Measurements from ENCODE around the gene SPNS3. TPM values are rescaled to one million over a fixed set of nuclear protein-coding genes. Genes with fewer than 3 reads are reported as not detected.

The SPNS3 gene
- total RNA-seq, 8 experiments from 2014 or later: 0.05 to 0.66 (median 0.49) TPM; not detected in 4

DNA sequence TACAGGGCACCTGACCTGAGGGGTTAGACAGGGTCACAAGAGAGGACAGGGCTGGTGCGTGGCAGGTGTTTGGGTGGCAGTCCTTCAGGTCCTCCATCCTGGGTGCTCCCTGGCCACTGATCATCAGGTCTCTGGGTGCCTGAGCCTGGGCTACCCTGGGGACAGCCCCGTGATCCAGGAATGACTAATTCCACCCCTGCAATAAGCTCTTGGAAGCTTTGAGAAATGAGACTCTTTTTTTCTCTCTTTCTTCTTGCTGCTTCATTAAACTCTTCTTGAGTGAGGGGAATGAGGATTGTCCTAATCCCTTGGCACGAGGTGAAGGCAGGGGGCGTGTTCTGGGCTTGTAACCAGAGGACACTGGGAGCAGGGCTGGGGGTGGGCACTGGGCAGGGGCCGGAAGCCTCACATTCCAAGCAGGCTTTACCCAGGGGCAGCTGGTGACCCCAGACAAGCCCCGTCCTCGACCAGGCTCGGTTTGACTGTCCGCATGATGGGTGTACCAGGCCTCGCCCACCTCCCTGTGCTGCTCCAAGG is 43.6 kb downstream of the SPNS3 start:
- Histone ChIP-seq H3K4me1 (replicated peaks in 1 of 2) (peaks cover 16 to 25% of the 10 kb centered on the region in 2 donors), H3K4me3 (no peak overlapping the region), H3K27ac (no peak overlapping the region)
- 36 to 83% (median 50%) methylated on average over 1 to 4 of the region's 10 CpGs; no CpG with 5 or more reads in 7 of the 10 experiments for WGBS, 10 experiments
- in situ Hi-C loops (cut with MboI; ENCODE audit: low pct_unique_long_range_greater_than_20kb in 2 of 9, low sequenced_read_pairs in 9 of 9, unreplicated experiment in 9 of 9): no loop called here
- ATAC-seq (replicated peaks in 6 of 8): peak in 2 of 8 experiments; percentile 15 to 25

DNA sequence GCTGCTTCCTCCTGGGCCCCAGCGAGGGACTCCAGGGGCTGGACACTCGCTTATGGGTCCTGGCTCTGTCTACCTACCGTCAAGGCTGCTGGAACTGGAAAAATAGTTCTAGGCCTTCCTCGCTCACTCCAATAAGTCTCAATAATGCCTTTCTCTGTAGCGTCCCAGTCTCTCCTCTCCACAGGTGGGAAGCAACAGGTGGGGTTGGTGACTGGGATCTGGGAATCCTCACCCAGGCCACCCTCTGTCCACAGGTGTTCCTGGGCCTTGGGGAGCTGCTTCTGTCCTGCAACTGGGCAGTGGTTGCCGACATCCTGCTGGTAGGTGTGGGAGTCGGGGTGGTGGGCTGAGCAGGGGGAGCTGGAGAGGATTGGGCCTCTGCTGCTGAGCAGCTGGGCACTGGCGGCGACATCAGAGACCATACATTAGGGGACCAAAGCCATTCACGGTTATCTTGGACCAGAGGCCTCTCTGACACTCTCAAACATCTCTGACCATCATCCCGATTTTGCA is 44.6 kb downstream of the SPNS3 start:
- Histone ChIP-seq H3K4me1 (replicated peaks in 1 of 2) (peaks cover 16 to 25% of the 10 kb centered on the region in 2 donors), H3K4me3 (no peak overlapping the region), H3K27ac (no peak overlapping the region)
- in situ Hi-C loops (cut with MboI; ENCODE audit: low pct_unique_long_range_greater_than_20kb in 2 of 9, low sequenced_read_pairs in 9 of 9, unreplicated experiment in 9 of 9): no loop called here
- 70 to 100% (median 73%) methylated on average over 1 to 3 of the region's 11 CpGs; no CpG with 5 or more reads in 5 of the 10 experiments for WGBS, 10 experiments
- no peak for ATAC-seq (replicated peaks in 6 of 8)

DNA sequence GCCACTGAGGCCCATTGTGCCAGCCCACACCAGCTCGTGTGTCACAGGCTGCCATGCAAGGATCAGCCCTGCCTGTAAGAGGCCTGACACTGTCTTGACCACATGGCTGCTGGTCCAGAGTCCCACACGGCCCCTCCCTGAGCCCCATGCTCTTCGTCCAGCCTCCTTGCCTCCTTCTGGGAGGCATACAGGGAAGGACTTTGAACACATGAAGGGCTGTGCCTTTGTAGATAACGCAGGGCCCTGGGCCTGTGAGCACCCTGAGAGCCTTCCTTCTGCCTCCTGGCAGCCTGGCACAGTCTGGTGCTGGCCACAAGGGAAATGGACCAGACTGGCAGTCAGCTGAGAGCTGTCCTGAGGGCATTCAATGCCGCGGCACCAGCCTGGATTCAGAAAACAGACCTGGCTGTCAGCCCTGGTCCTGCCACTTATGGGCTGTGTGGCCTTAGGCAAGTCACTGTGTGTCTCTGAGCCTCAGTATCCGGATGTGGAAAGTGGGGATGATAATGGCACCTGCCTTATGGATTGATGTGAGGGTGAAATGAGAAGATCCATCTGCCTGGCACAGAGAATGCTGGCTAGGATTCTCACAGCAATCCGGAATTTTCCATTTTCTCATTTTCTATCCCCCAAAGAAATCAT is 45.7 kb downstream of the SPNS3 start:
- WGBS, 10 experiments: 79 to 100% (median 80%) methylated on average over 1 to 2 of the region's 8 CpGs; no CpG with 5 or more reads in 7 of the 10 experiments
- in situ Hi-C loops (cut with MboI; ENCODE audit: low pct_unique_long_range_greater_than_20kb in 2 of 9, low sequenced_read_pairs in 9 of 9, unreplicated experiment in 9 of 9): no loop called here
- Histone ChIP-seq H3K27ac (no peak overlapping the region), H3K4me1 (replicated peaks in 1 of 2) (peaks cover 16 to 25% of the 10 kb centered on the region in 2 donors), H3K4me3 (no peak overlapping the region)
- ATAC-seq (replicated peaks in 6 of 8): no peak

DNA sequence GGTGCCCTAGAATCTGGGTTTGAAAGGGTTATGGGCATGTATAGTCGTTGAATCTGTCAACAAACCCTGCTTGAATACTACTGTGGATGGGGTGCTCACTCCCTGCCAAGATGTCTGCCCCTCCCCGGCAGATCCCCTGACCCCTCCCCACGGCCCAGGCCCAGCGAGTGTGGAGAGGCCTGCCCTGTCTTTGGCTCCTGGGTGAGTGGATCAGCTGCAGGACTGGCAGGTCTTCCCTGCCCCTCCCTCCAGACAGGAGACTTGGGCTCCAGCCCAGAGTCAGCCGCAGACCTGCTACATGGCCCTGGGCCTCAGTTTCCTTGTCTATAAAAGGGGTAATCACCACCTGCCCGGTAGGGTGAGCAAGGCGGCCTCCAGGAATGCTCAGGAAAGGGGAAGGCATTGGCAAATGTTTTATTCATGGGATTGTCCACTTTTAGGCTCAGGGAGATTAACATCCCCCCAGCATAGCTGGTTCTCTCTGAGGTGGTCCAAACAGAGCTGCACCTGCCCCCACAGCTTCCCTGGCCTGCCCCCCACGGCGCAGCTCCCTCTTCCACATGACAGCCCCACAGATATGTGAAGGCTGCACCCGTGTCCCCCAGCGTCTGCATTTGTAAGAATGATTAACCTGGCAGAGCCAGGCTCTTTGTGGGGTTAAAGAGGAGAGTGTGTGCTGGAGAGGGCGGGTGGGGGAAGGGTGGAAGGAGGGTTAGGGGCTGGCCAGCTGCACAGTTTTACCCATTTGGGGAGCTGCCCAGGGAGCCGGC is 46.4 kb downstream of the SPNS3 start:
- H3K4me3 ChIP-seq: no peak overlapping the region

DNA sequence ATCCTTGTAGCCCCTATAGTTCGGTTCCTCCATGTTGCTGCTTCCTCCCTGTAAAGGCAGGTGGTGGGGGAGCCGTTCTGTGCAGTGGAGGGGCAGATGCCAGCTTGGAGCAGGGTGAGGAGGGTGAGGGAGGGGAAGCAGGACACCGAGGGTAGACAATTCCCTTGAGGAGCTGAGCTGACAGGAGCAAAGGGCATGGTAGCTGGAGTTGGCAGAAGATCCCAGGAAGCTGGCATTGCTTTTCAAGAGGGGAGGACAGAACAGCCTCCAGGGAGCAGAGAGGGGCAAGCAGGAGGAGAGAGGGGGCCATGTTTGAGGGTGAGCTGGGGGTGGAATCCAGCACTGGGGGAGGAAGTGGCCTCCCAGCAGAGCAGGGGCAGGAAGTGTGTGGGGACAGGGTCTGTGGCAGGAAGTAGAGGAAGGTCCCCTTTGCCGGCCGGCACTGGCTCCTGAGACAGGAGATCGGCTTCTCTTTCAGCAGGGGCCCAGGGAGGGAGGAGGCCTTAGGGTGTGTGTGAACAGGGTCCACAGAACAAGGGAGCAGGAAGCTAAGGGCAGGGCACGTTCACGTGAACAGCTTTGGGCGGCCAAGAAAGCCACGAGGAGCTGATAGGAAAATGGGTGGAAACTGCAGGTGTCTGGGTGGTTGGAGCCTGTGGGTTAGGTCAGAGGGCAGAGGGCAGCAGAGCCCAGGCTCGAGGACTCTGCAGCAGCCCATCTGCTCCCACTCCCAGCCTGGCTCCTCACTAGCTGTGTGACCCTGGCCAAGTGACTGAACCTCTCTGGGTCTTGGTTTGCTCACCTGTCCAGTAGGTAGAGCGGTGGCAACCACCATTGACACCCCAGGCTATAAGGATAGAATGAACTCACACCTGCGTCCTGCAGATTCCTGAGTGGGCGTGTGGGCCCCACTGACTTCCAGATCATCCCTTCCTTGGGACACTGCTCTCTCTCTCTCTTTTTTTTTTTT is 47.5 kb downstream of the SPNS3 start:
- Histone ChIP-seq H3K4me3 (no peak overlapping the region), H3K27ac (no peak overlapping the region), H3K4me1 (replicated peaks in 1 of 2) (peaks cover 12 to 15% of the 10 kb centered on the region in 2 donors)
- peak in 3 of 8 experiments; percentile 7 to 20 (median 10) for ATAC-seq (replicated peaks in 6 of 8)
- in situ Hi-C loops (cut with MboI; ENCODE audit: low pct_unique_long_range_greater_than_20kb in 2 of 9, low sequenced_read_pairs in 9 of 9, unreplicated experiment in 9 of 9): no loop called here
- 0 to 40% (median 14%) methylated on average over 1 to 3 of the region's 14 CpGs; no CpG with 5 or more reads in 2 of the 10 experiments for WGBS, 10 experiments

More for the DNA sequence above, 46.4 kb downstream of the SPNS3 start:
- Histone ChIP-seq H3K27ac (no peak overlapping the region), H3K4me1 (replicated peaks in 1 of 2) (peaks cover 16 to 22% of the 10 kb centered on the region in 2 donors)
- peak in 2 of 8 experiments; percentile 15 to 21 for ATAC-seq (replicated peaks in 6 of 8)
- 0 to 75% (median 31%) methylated on average over 1 to 7 of the region's 13 CpGs; no CpG with 5 or more reads in 6 of the 10 experiments for WGBS, 10 experiments
- in situ Hi-C loops (cut with MboI; ENCODE audit: low pct_unique_long_range_greater_than_20kb in 2 of 9, low sequenced_read_pairs in 9 of 9, unreplicated experiment in 9 of 9): no loop called here

DNA sequence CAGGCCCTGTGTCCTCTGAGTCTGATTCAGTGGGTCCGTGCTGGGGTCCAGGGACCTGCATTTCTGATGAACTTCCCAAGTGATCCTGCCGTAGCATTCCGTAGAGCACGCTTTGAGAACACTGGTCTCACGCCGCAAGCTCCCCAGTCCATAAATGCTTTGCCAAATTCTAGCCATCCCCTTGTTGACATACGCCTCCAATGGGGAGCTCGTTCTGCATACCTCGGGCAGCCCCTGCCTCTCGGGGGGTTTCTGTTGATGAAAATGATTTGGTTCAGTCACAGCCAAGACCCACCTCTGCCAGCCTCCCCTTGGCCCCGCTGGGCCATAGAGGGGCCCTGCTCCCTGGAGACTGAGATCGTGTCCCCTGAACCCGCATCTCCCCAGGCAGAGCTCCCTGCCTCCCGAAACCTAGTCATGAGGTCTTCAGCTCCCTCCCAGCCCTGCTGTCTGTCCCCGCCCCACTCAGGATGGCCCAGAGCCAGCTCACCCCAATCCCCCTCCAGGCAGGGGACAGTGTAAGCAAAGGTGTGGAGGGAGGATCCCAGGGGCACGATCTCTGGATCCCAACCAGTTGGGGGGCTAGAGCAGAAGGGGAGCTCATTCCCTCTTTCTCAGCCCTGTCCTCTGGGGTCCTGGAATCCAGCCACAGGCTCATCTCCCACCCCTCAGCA is 48.7 kb downstream of the SPNS3 start:
- H3K4me1 ChIP-seq (replicated peaks in 1 of 2): peaks cover 12 to 19% of the 10 kb centered on the region in 2 donors
- H3K27ac ChIP-seq: no peak overlapping the region
- in situ Hi-C loops (cut with MboI; ENCODE audit: low pct_unique_long_range_greater_than_20kb in 2 of 9, low sequenced_read_pairs in 9 of 9, unreplicated experiment in 9 of 9): no loop called here
- no peak overlapping the region for H3K4me3 ChIP-seq
- no peak for ATAC-seq (replicated peaks in 6 of 8)
- 54 to 96% (median 72%) methylated on average over 1 to 10 of the region's 16 CpGs; no CpG with 5 or more reads in 6 of the 10 experiments for WGBS, 10 experiments

DNA sequence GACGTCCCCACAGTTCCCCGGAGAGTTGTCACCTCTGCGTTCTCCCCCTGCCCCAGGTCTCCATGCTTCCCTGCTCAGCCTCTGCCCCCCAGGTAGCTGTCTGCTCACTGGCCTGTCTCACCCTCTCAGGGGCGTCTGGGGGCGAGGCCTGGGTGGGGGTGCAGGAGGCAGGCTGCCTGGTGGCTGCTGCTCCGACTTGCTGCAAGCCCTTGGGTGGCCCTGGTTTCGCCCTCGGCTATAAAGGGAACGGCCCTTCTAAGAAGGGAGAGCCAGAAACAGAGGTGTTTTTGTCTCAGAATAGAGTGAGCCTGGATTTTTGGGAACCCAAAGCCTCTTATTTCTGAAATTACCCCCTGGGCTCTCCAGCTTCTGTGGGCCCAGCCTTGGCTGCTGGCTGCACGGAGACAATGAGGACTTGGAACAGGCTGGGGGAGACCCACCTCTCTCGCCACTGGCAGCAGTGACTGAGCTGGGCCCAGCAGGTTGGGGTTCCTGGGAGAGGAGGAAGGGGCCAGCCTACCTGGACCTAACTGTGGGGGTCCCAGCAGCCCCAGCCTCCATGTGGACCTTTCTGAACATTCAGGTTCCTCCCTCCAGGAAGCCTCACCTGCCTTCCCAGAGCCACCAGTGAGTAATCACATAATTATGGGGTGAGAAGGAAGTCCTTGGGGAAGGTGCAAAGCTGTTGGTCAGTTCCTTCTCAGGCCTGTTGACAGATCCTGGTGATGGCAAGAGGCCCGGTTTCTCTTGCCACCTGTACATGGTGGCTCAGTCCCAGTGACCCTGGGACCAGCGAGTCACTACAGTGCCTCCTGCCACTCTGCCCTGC is 49.5 kb downstream of the SPNS3 start:
- in situ Hi-C loops (cut with MboI; ENCODE audit: low pct_unique_long_range_greater_than_20kb in 2 of 9, low sequenced_read_pairs in 9 of 9, unreplicated experiment in 9 of 9): no loop called here
- no peak overlapping the region for H3K4me3 ChIP-seq
- no peak for ATAC-seq (replicated peaks in 6 of 8)
- peaks cover 12 to 21% of the 10 kb centered on the region in 2 donors for H3K4me1 ChIP-seq (replicated peaks in 1 of 2)
- 33 to 76% methylated on average over 1 to 2 of the region's 13 CpGs; no CpG with 5 or more reads in 8 of the 10 experiments for WGBS, 10 experiments
- no peak overlapping the region for H3K27ac ChIP-seq

DNA sequence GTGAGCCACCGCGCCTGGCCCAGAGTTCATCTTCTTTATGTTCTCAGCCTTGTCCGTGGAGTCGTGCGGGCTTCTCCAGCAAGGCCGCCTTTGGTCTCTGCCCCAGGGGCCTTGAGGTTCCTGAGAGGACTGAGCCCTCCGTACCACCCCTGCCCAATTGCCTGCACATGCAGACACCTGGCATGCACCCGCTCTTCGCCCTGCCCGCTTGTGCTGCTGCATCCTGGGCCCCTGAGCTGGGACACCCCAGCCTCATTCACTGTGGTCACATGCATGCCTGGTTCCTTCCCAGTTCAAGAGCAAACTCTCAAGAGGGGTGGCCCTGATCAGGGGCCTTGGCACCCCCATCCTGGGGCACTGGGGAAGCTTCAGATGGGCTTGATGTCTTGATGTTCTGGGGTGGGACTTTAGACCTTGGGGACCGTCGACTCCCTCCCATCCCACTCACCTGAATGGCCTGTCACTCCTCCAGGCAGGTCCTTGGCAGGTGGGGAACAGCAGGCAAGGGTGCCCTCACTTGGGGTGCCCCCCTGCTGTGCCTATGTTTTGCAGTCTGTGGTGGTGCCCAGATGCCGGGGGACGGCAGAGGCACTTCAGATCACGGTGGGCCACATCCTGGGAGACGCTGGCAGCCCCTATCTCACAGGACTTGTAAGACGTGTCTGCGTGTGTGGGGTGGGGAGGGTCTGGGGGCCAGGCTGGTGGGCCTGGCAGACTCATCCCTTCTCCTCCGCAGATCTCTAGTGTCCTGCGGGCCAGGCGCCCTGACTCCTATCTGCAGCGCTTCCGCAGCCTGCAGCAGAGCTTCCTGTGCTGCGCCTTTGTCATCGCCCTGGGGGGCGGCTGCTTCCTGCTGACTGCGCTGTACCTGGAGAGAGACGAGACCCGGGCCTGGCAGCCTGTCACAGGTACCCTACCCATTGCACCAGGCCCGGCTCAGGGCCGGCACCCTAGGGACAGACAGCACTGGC is 52.2 kb downstream of the SPNS3 start:
- no peak overlapping the region for H3K4me3 ChIP-seq
- no peak overlapping the region for H3K27ac ChIP-seq
- no peak for ATAC-seq (replicated peaks in 6 of 8)
- 0 to 100% (median 87%) methylated on average over 1 to 8 of the region's 31 CpGs; no CpG with 5 or more reads in 5 of the 10 experiments for WGBS, 10 experiments
- in situ Hi-C loops (cut with MboI; ENCODE audit: low pct_unique_long_range_greater_than_20kb in 2 of 9, low sequenced_read_pairs in 9 of 9, unreplicated experiment in 9 of 9): no loop called here
- H3K4me1 ChIP-seq (replicated peaks in 1 of 2): peaks cover 2 to 11% of the 10 kb centered on the region in 2 donors

DNA sequence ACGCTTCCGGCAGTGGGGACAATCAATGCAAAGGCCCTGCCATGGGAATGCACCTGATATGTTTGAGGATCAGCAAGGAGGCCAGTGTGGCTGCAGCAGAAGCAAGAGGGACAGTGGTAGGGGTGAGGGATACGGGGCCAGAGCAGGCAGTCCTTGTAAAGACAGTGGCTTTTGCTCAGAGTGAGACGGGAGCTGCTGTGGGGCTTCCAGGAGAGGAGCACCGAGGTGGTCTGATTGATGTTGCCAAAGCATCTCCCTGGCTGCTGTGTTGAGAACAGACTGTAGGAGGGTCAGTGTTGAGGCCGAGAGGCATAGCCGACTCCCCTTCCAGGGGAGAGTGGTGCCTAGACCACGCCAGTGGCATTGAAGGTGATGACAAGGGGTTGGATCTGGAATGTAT is 53.6 kb downstream of the SPNS3 start:
- WGBS, 10 experiments: 0 to 100% (median 71%) methylated on average over 1 to 4 of the region's 8 CpGs; no CpG with 5 or more reads in 4 of the 10 experiments
- peak in 5 of 8 experiments; percentile 34 to 70 (median 48) for ATAC-seq (replicated peaks in 6 of 8)

More for the DNA sequence above, 53.6 kb downstream of the SPNS3 start:
- Histone ChIP-seq H3K4me1 (replicated peaks in 1 of 2) (peaks cover 0 to 6% of the 10 kb centered on the region in 2 donors), H3K27ac (no peak overlapping the region), H3K4me3 (no peak overlapping the region)
- in situ Hi-C loops (cut with MboI; ENCODE audit: low pct_unique_long_range_greater_than_20kb in 2 of 9, low sequenced_read_pairs in 9 of 9, unreplicated experiment in 9 of 9): no loop called here

Measured in motor neuron (in vitro differentiated cells).